HepG2 (cell line): ENCODE data around the gene TFRC. TPM values are rescaled to one million over a fixed set of nuclear protein-coding genes. Genes with fewer than 3 reads are reported as not detected.

ENCODE experiments used
- ESRRA ChIP-seq: sonication (generic); formaldehyde crosslinking; IDR thresholded peaks from 2 replicates; pipeline ENCODE4 v1.5.1; 2020; ENCODE audit warnings: mild to moderate bottlenecking, low read depth, missing genetic modification reagents
- EZH2 ChIP-seq: conservative IDR thresholded peaks from 2 replicates; pipeline ENCODE4 v1.6.1; 2012; ENCODE audit warnings: mild to moderate bottlenecking, low read depth, low read length, moderate library complexity
- FLYWCH1 ChIP-seq: sonication (generic); formaldehyde crosslinking; IDR thresholded peaks from 2 replicates; pipeline ENCODE4 v1.8.1; 2023; ENCODE audit warnings: mild to moderate bottlenecking, missing genetic modification reagents
- IKZF1 ChIP-seq: fragments of 450-650 bp; IDR thresholded peaks from 2 replicates; pipeline ENCODE4 v1.7.1; 2016
- KLF6 ChIP-seq: IDR thresholded peaks from 2 replicates; pipeline ENCODE4 v1.8.0; 2016; ENCODE audit warnings: missing biosample characterization, missing genetic modification reagents
- MTA3 ChIP-seq: sonication (generic); formaldehyde crosslinking; IDR thresholded peaks from 2 replicates; pipeline ENCODE4 v1.4.0; 2020; ENCODE audit warnings: missing genetic modification reagents
- NFE2L2 ChIP-seq: fragments of 150-350 bp; IDR thresholded peaks from 2 replicates; pipeline ENCODE4 v1.6.1; 2014; ENCODE audit warnings: low read length
- PCBP2 ChIP-seq: fragments of 200-400 bp; formaldehyde crosslinking; optimal IDR thresholded peaks from 2 replicates; pipeline ENCODE3; 2018; ENCODE audit warnings: low read length, low read depth; ENCODE audit not compliant: poor library complexity, severe bottlenecking
- RFX5 ChIP-seq: IDR thresholded peaks from 2 replicates; pipeline ENCODE4 v1.6.1; 2011; ENCODE audit warnings: low read depth, low read length, improper control_type of control experiment
- RORA ChIP-seq: sonication (generic); formaldehyde crosslinking; IDR thresholded peaks from 2 replicates; pipeline ENCODE4 v1.5.0; 2020; ENCODE audit warnings: mild to moderate bottlenecking, missing genetic modification reagents, moderate library complexity
- SPEN ChIP-seq: sonication (generic); formaldehyde crosslinking; IDR thresholded peaks from 2 replicates; pipeline ENCODE4 v1.5.1; 2020; ENCODE audit warnings: low read depth, mild to moderate bottlenecking, missing genetic modification reagents
- SRSF4 ChIP-seq: fragments of 200-400 bp; formaldehyde crosslinking; IDR thresholded peaks from one replicate; pipeline ENCODE4 v1.6.1; 2018; ENCODE audit warnings: mild to moderate bottlenecking, low read depth, low read length, moderate library complexity; ENCODE audit not compliant: poor library complexity, severe bottlenecking
- SSRP1 ChIP-seq: IDR thresholded peaks from 2 replicates; pipeline ENCODE4 v1.6.1; 2016; ENCODE audit warnings: control low read depth
- ZBTB46 ChIP-seq: sonication (generic); formaldehyde crosslinking; IDR thresholded peaks from 2 replicates; pipeline ENCODE4 v1.4.0; 2020; ENCODE audit warnings: mild to moderate bottlenecking, missing genetic modification reagents, borderline replicate concordance
- ZFP36L1 ChIP-seq: sonication (generic); formaldehyde crosslinking; IDR thresholded peaks from 2 replicates; pipeline ENCODE4 v1.8.0; 2022; ENCODE audit warnings: mild to moderate bottlenecking, missing genetic modification reagents, moderate library complexity
- ZGPAT ChIP-seq: IDR thresholded peaks from 2 replicates; pipeline ENCODE4 v1.6.1; 2016; ENCODE audit warnings: mild to moderate bottlenecking
- ZNF354B ChIP-seq: sonication (generic); formaldehyde crosslinking; IDR thresholded peaks from 2 replicates; pipeline ENCODE4 v1.8.0; 2022; ENCODE audit warnings: mild to moderate bottlenecking, missing genetic modification reagents
- ZNF530 ChIP-seq: sonication (generic); formaldehyde crosslinking; IDR thresholded peaks from 2 replicates; pipeline ENCODE4 v1.5.0; 2020; ENCODE audit warnings: low read depth, mild to moderate bottlenecking, missing genetic modification reagents
- ZNF607 ChIP-seq: sonication (generic); formaldehyde crosslinking; IDR thresholded peaks from 2 replicates; pipeline ENCODE4 v1.5.1; 2020; ENCODE audit warnings: missing genetic modification reagents, mild to moderate bottlenecking, borderline replicate concordance
- ZNF615 ChIP-seq: sonication (generic); formaldehyde crosslinking; IDR thresholded peaks from 2 replicates; pipeline ENCODE4 v1.5.0; 2020; ENCODE audit warnings: mild to moderate bottlenecking, missing genetic modification reagents, borderline replicate concordance
- ZNF772 ChIP-seq: sonication (generic); formaldehyde crosslinking; IDR thresholded peaks from 2 replicates; pipeline ENCODE4 v1.5.0; 2020; ENCODE audit warnings: mild to moderate bottlenecking, missing genetic modification reagents
- ZNF800 ChIP-seq: sonication (generic); formaldehyde crosslinking; IDR thresholded peaks from 2 replicates; pipeline ENCODE4 v1.4.0; 2020; ENCODE audit warnings: missing genetic modification reagents
- ZNF878 ChIP-seq: sonication (generic); formaldehyde crosslinking; IDR thresholded peaks from 2 replicates; pipeline ENCODE4 v1.8.1; 2023; ENCODE audit warnings: mild to moderate bottlenecking, missing genetic modification reagents, moderate library complexity
- polyA plus RNA-seq, 8 experiments: library from polyadenylated mRNA; depleted of rRNA in 3 of 8; stranded (reverse) in 7 of 8; unstranded in 1 of 8; fragments of >200 nt; fragmentation: Illumina TruSeq in 4 of 8; extraction: Trizol in 4 of 8; gene quantifications; 2 replicates each; pipeline versions ENCODE4 v1.2.1 to v1.2.3, GENCODE V29; 2011 to 2016; ENCODE audit warnings: low read depth in 4 of 8, missing spikeins in 1 of 8, mixed read lengths in 1 of 8; ENCODE audit not compliant: insufficient read depth in 1 of 8
- total RNA-seq, 5 experiments: library from RNA; depleted of rRNA; stranded (reverse); fragments of >200 nt; fragmentation: Illumina TruSeq; extraction: Trizol; gene quantifications; 2 replicates each; pipeline ENCODE4 v1.2.3, GENCODE V29; 2016; ENCODE audit warnings: low read depth in 1 of 5
- TF ChIP-seq, protein P1 (sequence below): sonication (generic); formaldehyde crosslinking; IDR thresholded peaks from 2 replicates; pipeline ENCODE4 v1.5.0; 2020; ENCODE audit warnings: mild to moderate bottlenecking, missing genetic modification reagents

Gene TFRC
- total and polyA plus RNA-seq, 2 of the 13 experiments (the other 11 are each of a cell fraction or from before 2014, with no cell fraction given): 188 to 274 TPM

- 0 out of 2 replicates have a peak, but pooled peaks have one; percentile 50 for TF ChIP-seq ZNF800
- no peak for TF ChIP-seq MTA3 (CRISPR knock-in tag)
- no peak for TF ChIP-seq IKZF1
- TF ChIP-seq ZNF354B (CRISPR knock-in tag): peak; percentile 29; the same call in 1 of the 2 replicates
- no peak; the same call in 1 of the 2 replicates for TF ChIP-seq NFE2L2
- TF ChIP-seq RFX5: no peak
- TF ChIP-seq EZH2: no peak
- no peak for TF ChIP-seq PCBP2
- peak; percentile 83 for TF ChIP-seq ESRRA (CRISPR knock-in tag)
- peak; percentile 92; the same call in 1 of the 2 replicates for TF ChIP-seq KLF6 (CRISPR knock-in tag)
- TF ChIP-seq ZNF878 (CRISPR knock-in tag): no peak; the same call in 1 of the 2 replicates
- TF ChIP-seq, protein P1, sequence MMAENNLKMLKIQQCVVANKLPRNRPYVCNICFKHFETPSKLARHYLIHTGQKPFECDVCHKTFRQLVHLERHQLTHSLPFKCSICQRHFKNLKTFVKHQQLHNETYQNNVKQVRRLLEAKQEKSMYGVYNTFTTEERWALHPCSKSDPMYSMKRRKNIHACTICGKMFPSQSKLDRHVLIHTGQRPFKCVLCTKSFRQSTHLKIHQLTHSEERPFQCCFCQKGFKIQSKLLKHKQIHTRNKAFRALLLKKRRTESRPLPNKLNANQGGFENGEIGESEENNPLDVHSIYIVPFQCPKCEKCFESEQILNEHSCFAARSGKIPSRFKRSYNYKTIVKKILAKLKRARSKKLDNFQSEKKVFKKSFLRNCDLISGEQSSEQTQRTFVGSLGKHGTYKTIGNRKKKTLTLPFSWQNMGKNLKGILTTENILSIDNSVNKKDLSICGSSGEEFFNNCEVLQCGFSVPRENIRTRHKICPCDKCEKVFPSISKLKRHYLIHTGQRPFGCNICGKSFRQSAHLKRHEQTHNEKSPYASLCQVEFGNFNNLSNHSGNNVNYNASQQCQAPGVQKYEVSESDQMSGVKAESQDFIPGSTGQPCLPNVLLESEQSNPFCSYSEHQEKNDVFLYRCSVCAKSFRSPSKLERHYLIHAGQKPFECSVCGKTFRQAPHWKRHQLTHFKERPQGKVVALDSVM: peak; percentile 71
- TF ChIP-seq FLYWCH1 (CRISPR knock-in tag): no peak
- peak; percentile 80 for TF ChIP-seq ZNF772 (CRISPR knock-in tag)
- no peak for TF ChIP-seq RORA
- no peak for TF ChIP-seq ZBTB46 (CRISPR knock-in tag)
- TF ChIP-seq SRSF4: no peak
- no peak; the same call in none of the 2 replicates for TF ChIP-seq ZFP36L1 (CRISPR knock-in tag)
- peak; percentile 75 for TF ChIP-seq SPEN (CRISPR knock-in tag)
- no peak for TF ChIP-seq ZNF615 (CRISPR knock-in tag)
- no peak for TF ChIP-seq ZNF530
- TF ChIP-seq SSRP1 (CRISPR knock-in tag): no peak
- peak; percentile 91; the same call in 1 of the 2 replicates for TF ChIP-seq ZGPAT (CRISPR knock-in tag)
- 0 out of 2 replicates have a peak, but pooled peaks have one; percentile 81 for TF ChIP-seq ZNF607 (CRISPR knock-in tag)
Measured at GRCh38 chr3:196081834-196082618, at the start of gene TFRC (continued).
